Thyroid gland (tissue), 4 donors: Measurements from ENCODE around the gene SLC6A17. TPM values are rescaled to one million over a fixed set of nuclear protein-coding genes. Genes with fewer than 3 reads are reported as not detected.
A peak's percentile ranks its signal among the peaks of the same experiment; 100 is the strongest.

Source experiments
- DNase-seq, 2 donors: peaks; one replicate each; pipeline ENCODE4 v3.0.0-alpha.2; 2019
- H3K27ac ChIP-seq, 3 donors: fragments of 200-600 bp; sonication (generic); 1 replicate in 2 of 3; 2 replicates in 1 of 3; pipeline ENCODE4 v1.5.1; 2016 to 2019; ENCODE audit warnings: mild to moderate bottlenecking in 1 of 3, moderate library complexity in 1 of 3
- H3K27me3 ChIP-seq: fragments of 200-600 bp; sonication (generic); one replicate; pipeline ENCODE4 v1.5.1; 2019
- H3K36me3 ChIP-seq, 2 donors: fragments of 200-600 bp; sonication (generic); one replicate each; pipeline ENCODE4 v1.5.1; 2016 to 2019
- H3K4me1 ChIP-seq, 2 donors: fragments of 200-600 bp; sonication (generic); one replicate each; pipeline ENCODE4 v1.5.1; 2017 to 2019
- H3K4me3 ChIP-seq, 3 donors: fragments of 200-600 bp; sonication (generic); replicated peaks in 1 of 3; 1 replicate in 2 of 3; 2 replicates in 1 of 3; pipeline ENCODE4 v1.5.1; 2016; ENCODE audit warnings: mild to moderate bottlenecking in 1 of 3
- H3K9me3 ChIP-seq: fragments of 200-600 bp; sonication (generic); one replicate; pipeline ENCODE4 v1.5.1; 2017
- CTCF ChIP-seq, 6 experiments: fragments of 200-600 bp in 3 of 6; fragments of 450-650 bp in 3 of 6; sonication (generic) in 3 of 6; IDR thresholded peaks; one replicate each; pipeline ENCODE4 v1.5.1; 2016 to 2019; ENCODE audit warnings: antibody characterized with exemption in 6 of 6, mild to moderate bottlenecking in 2 of 6, inconsistent platforms in 1 of 6, moderate library complexity in 1 of 6
- POLR2A ChIP-seq, 2 donors: fragments of 450-650 bp; IDR thresholded peaks; one replicate each; pipeline ENCODE4 v1.6.1; 2017; ENCODE audit warnings: antibody characterized with exemption in 2 of 2, mild to moderate bottlenecking in 2 of 2, moderate library complexity in 1 of 2
- WGBS, 2 donors: methylation state at CpG; one replicate each; pipeline ENCODE4 v1.1.5; 2017; 5-methylcytosine and 5-hydroxymethylcytosine counted together
- intact Hi-C: fragments of 100-400 bp; cut with DNase I; formaldehyde crosslinking; loops from one replicate; pipeline ENCODE4 v1.15.1; 2023
- total RNA-seq, 4 donors: library from RNA; depleted of rRNA; stranded (reverse); fragments of >200 nt; gene quantifications; one replicate each; pipeline ENCODE4 v1.2.3, GENCODE V29; 2016

The SLC6A17 gene
- total RNA-seq, 4 donors from 2014 or later: under 0.01 to 0.49 (median 0.18) TPM

GRCh38 chr1:110216844-110217444 lies 66.7 kb downstream of the SLC6A17 start:
- TF ChIP-seq CTCF (IDR thresholded peaks at IDR 0.05): no peak
- no peak for TF ChIP-seq POLR2A (IDR thresholded peaks at IDR 0.05)
- peaks cover 0 to 9% of the 10 kb centered on the region in 2 donors for H3K4me1 ChIP-seq
- H3K4me3 ChIP-seq: no peak overlapping the region
- DNase-seq: no peak
- intact Hi-C loops: no loop called here
- no peaks in the 10 kb centered on the region for H3K27me3 ChIP-seq
- H3K27ac ChIP-seq: no peak overlapping the region
- 92 to 95% methylated on average over 6 of the region's 6 CpGs for WGBS, 2 donors
- H3K9me3 ChIP-seq: no peaks in the 10 kb centered on the region
- no peaks in the 10 kb centered on the region for H3K36me3 ChIP-seq

GRCh38 chr1:110218137-110218536 lies 67.8 kb downstream of the SLC6A17 start:
- TF ChIP-seq CTCF (IDR thresholded peaks at IDR 0.05) (no peak), POLR2A (IDR thresholded peaks at IDR 0.05) (no peak)
- 92 to 98% methylated on average over 5 of the region's 5 CpGs for WGBS, 2 donors
- Histone ChIP-seq H3K27me3 (no peaks in the 10 kb centered on the region), H3K27ac (no peak overlapping the region), H3K9me3 (no peaks in the 10 kb centered on the region), H3K4me3 (no peak overlapping the region), H3K36me3 (no peaks in the 10 kb centered on the region), H3K4me1 (no peaks in the 10 kb centered on the region)
- no peak for DNase-seq
- intact Hi-C loops: no loop called here

GRCh38 chr1:110218739-110219138 lies 68.4 kb downstream of the SLC6A17 start:
- Histone ChIP-seq H3K4me1 (no peaks in the 10 kb centered on the region), H3K4me3 (no peak overlapping the region), H3K27me3 (no peaks in the 10 kb centered on the region), H3K36me3 (peaks cover 0 to 4% of the 10 kb centered on the region in 2 donors), H3K27ac (no peak overlapping the region), H3K9me3 (no peaks in the 10 kb centered on the region)
- no peak for DNase-seq
- TF ChIP-seq POLR2A (IDR thresholded peaks at IDR 0.05): no peak
- TF ChIP-seq CTCF (IDR thresholded peaks at IDR 0.05): no peak
- WGBS, 2 donors: 84 to 96% methylated on average over 4 of the region's 4 CpGs
- intact Hi-C loops: no loop called here

GRCh38 chr1:110220324-110220723 lies 70.0 kb downstream of the SLC6A17 start:
- intact Hi-C loops: no loop called here

GRCh38 chr1:110221119-110221518 lies 70.8 kb downstream of the SLC6A17 start:
- H3K27ac ChIP-seq: no peak overlapping the region
- no peaks in the 10 kb centered on the region for H3K27me3 ChIP-seq
- H3K4me3 ChIP-seq: no peak overlapping the region
- no peak for DNase-seq
- no peaks in the 10 kb centered on the region for H3K4me1 ChIP-seq
- no peak for TF ChIP-seq POLR2A (IDR thresholded peaks at IDR 0.05)
- no peak for TF ChIP-seq CTCF (IDR thresholded peaks at IDR 0.05)
- intact Hi-C loops: no loop called here
- no peaks in the 10 kb centered on the region for H3K9me3 ChIP-seq
- H3K36me3 ChIP-seq: peaks cover 0 to 5% of the 10 kb centered on the region in 2 donors
- 94 to 97% methylated on average over 4 of the region's 4 CpGs for WGBS, 2 donors

More at GRCh38 chr1:110220324-110220723, 70.0 kb downstream of the SLC6A17 start:
- Histone ChIP-seq H3K4me3 (no peak overlapping the region), H3K27ac (no peak overlapping the region), H3K27me3 (no peaks in the 10 kb centered on the region), H3K9me3 (no peaks in the 10 kb centered on the region), H3K4me1 (no peaks in the 10 kb centered on the region), H3K36me3 (peaks cover 0 to 5% of the 10 kb centered on the region in 2 donors)
- DNase-seq: peak; percentile 22 to 23
- TF ChIP-seq POLR2A (IDR thresholded peaks at IDR 0.05): no peak
- WGBS, 2 donors: 33 to 44% methylated on average over 5 of the region's 5 CpGs
